ENCODE measurements around the gene THSD7B. TPM values are rescaled to one million over a fixed set of nuclear protein-coding genes. Genes with fewer than 3 reads are reported as not detected.

The THSD7B gene
- total and polyA plus RNA-seq, 2 experiments from 2014 or later: 0.11 TPM; not detected in 1

GRCh38 chr2:137333386-137334165 is 568.2 kb downstream of the THSD7B start:
- Histone ChIP-seq H2AFZ (peak overlapping the region; percentile 71), H4K20me1 (ENCODE audit: insufficient read depth) (no peaks in the 10 kb centered on the region), H3K27me3 (replicated peaks; ENCODE audit: insufficient read depth) (no peaks in the 10 kb centered on the region), H3K27ac (peak overlapping the region; percentile 40), H3F3A (ENCODE audit: insufficient read depth) (no peaks in the 10 kb centered on the region), H3K9ac (peak overlapping the region; percentile 22; the same call in 1 of the 2 replicates), H3K4me2 (ENCODE audit: unreplicated experiment) (peak overlapping the region; percentile 57), H3K9me2 (ENCODE audit: insufficient read depth) (no peaks in the 10 kb centered on the region), H3K4me1 (ENCODE audit: insufficient read depth) (0 out of 2 replicates have a peak, but pooled peaks cover 5% of the 10 kb centered on the region), H3K4me3 (no peak overlapping the region), H3K79me2 (ENCODE audit: insufficient read depth) (no peaks in the 10 kb centered on the region), H3K9me3 (ENCODE audit: low read depth) (no peaks in the 10 kb centered on the region), H3K36me3 (ENCODE audit: low read depth) (no peaks in the 10 kb centered on the region)
- in situ Hi-C loops (cut with MboI): no loop called here
- TF ChIP-seq EZH2 (IDR thresholded peaks at IDR 0.05; ENCODE audit: insufficient read depth, poor library complexity, severe bottlenecking) (no peak), EZH2phosphoT487 (IDR thresholded peaks at IDR 0.05; ENCODE audit: insufficient read depth, low read depth) (no peak)
- DNase-seq: peak; percentile 56
- 13 to 26% methylated on average over 3 to 4 of the region's 4 CpGs for WGBS, 2 experiments (ENCODE audit: low coverage in 1 of 2, low lambda C conversion rate in 2 of 2, missing lambda C conversion rate in 2 of 2)

GRCh38 chr2:137336067-137336466 is 570.7 kb downstream of the THSD7B start:
- Histone ChIP-seq H3K9me3 (ENCODE audit: low read depth) (no peaks in the 10 kb centered on the region), H2AFZ (no peak overlapping the region), H3F3A (ENCODE audit: insufficient read depth) (no peaks in the 10 kb centered on the region), H3K27me3 (replicated peaks; ENCODE audit: insufficient read depth) (no peaks in the 10 kb centered on the region), H3K27ac (no peak overlapping the region), H3K9ac (no peak overlapping the region), H3K9me2 (ENCODE audit: insufficient read depth) (no peaks in the 10 kb centered on the region; the same call in 1 of the 2 replicates), H4K20me1 (ENCODE audit: insufficient read depth) (no peaks in the 10 kb centered on the region), H3K4me1 (ENCODE audit: insufficient read depth) (0 out of 2 replicates have a peak, but pooled peaks cover 5% of the 10 kb centered on the region), H3K79me2 (ENCODE audit: insufficient read depth) (no peaks in the 10 kb centered on the region), H3K4me2 (ENCODE audit: unreplicated experiment) (no peak overlapping the region), H3K36me3 (ENCODE audit: low read depth) (no peaks in the 10 kb centered on the region), H3K4me3 (no peak overlapping the region)
- no peak for DNase-seq
- TF ChIP-seq EZH2 (IDR thresholded peaks at IDR 0.05; ENCODE audit: insufficient read depth, poor library complexity, severe bottlenecking) (no peak), EZH2phosphoT487 (IDR thresholded peaks at IDR 0.05; ENCODE audit: insufficient read depth, low read depth) (no peak)
- 14 to 23% methylated on average over 2 of the region's 2 CpGs for WGBS, 2 experiments (ENCODE audit: low coverage in 1 of 2, low lambda C conversion rate in 2 of 2, missing lambda C conversion rate in 2 of 2)
- in situ Hi-C loops (cut with MboI): no loop called here

- no peak overlapping the region for H2AFZ ChIP-seq
- H3K27ac ChIP-seq: no peak overlapping the region
- H3K27me3 ChIP-seq (replicated peaks; ENCODE audit: insufficient read depth): no peaks in the 10 kb centered on the region
- 19 to 32% methylated on average over 3 of the region's 3 CpGs for WGBS, 2 experiments (ENCODE audit: low coverage in 1 of 2, low lambda C conversion rate in 2 of 2, missing lambda C conversion rate in 2 of 2)
- in situ Hi-C loops (cut with MboI): no loop called here
- H3K4me3 ChIP-seq: no peak overlapping the region
- no peaks in the 10 kb centered on the region for H4K20me1 ChIP-seq (ENCODE audit: insufficient read depth)
- H3F3A ChIP-seq (ENCODE audit: insufficient read depth): no peaks in the 10 kb centered on the region
- no peak overlapping the region for H3K9ac ChIP-seq
- no peaks in the 10 kb centered on the region for H3K36me3 ChIP-seq (ENCODE audit: low read depth)
- H3K4me2 ChIP-seq (ENCODE audit: unreplicated experiment): no peak overlapping the region
- H3K79me2 ChIP-seq (ENCODE audit: insufficient read depth): no peaks in the 10 kb centered on the region
- no peak for TF ChIP-seq EZH2 (IDR thresholded peaks at IDR 0.05; ENCODE audit: insufficient read depth, poor library complexity, severe bottlenecking)
- no peak for TF ChIP-seq EZH2phosphoT487 (IDR thresholded peaks at IDR 0.05; ENCODE audit: insufficient read depth, low read depth)
- H3K9me2 ChIP-seq (ENCODE audit: insufficient read depth): no peaks in the 10 kb centered on the region; the same call in 1 of the 2 replicates
- H3K9me3 ChIP-seq (ENCODE audit: low read depth): no peaks in the 10 kb centered on the region
- no peak for DNase-seq
- 0 out of 2 replicates have a peak, but pooled peaks cover 1% of the 10 kb centered on the region for H3K4me1 ChIP-seq (ENCODE audit: insufficient read depth)
These were observed 573.7 kb downstream of the THSD7B start for GRCh38 chr2:137339051-137339450.

- Histone ChIP-seq H3K27me3 (replicated peaks; ENCODE audit: insufficient read depth) (no peaks in the 10 kb centered on the region), H3K79me2 (ENCODE audit: insufficient read depth) (no peaks in the 10 kb centered on the region), H3K4me2 (ENCODE audit: unreplicated experiment) (no peak overlapping the region), H3K9me2 (ENCODE audit: insufficient read depth) (no peaks in the 10 kb centered on the region), H3K9ac (no peak overlapping the region), H3K27ac (no peak overlapping the region), H3F3A (ENCODE audit: insufficient read depth) (no peaks in the 10 kb centered on the region), H3K4me3 (no peak overlapping the region), H3K36me3 (ENCODE audit: low read depth) (no peaks in the 10 kb centered on the region), H2AFZ (no peak overlapping the region), H3K9me3 (ENCODE audit: low read depth) (no peaks in the 10 kb centered on the region), H4K20me1 (ENCODE audit: insufficient read depth) (no peaks in the 10 kb centered on the region), H3K4me1 (ENCODE audit: insufficient read depth) (no peaks in the 10 kb centered on the region)
- in situ Hi-C loops (cut with MboI): no loop called here
- TF ChIP-seq EZH2phosphoT487 (IDR thresholded peaks at IDR 0.05; ENCODE audit: insufficient read depth, low read depth) (no peak), EZH2 (IDR thresholded peaks at IDR 0.05; ENCODE audit: insufficient read depth, poor library complexity, severe bottlenecking) (no peak)
- 29 to 32% methylated on average over 4 of the region's 4 CpGs for WGBS, 2 experiments (ENCODE audit: low coverage in 1 of 2, low lambda C conversion rate in 2 of 2, missing lambda C conversion rate in 2 of 2)
- no peak for DNase-seq
These were observed 580.6 kb downstream of the THSD7B start for GRCh38 chr2:137345994-137346393.
